Epithelial cell of proximal tubule (primary cell): Measurements from ENCODE around the gene COA4. TPM values are rescaled to one million over a fixed set of nuclear protein-coding genes. Genes with fewer than 3 reads are reported as not detected.

ENCODE experiments used
- DNase-seq: peaks from one replicate; pipeline ENCODE4 v3.0.0-alpha.2; 2011; ENCODE audit warnings: low read depth
- H3K4me3 ChIP-seq: 2 replicates; pipeline ENCODE4 v1.5.1; 2011; ENCODE audit warnings: low read depth, mild to moderate bottlenecking, low read length
- CTCF ChIP-seq: conservative IDR thresholded peaks from 2 replicates; pipeline ENCODE4 v1.5.1; 2012; ENCODE audit warnings: low read depth, mild to moderate bottlenecking, low read length
- total RNA-seq: library from RNA; depleted of rRNA; stranded (reverse); fragments of >200 nt; gene quantifications from 2 replicates; pipeline ENCODE4 v1.2.3, GENCODE V29; 2015

The COA4 gene
- total RNA-seq, 1 donor from 2014 or later: 134 TPM

DNA sequence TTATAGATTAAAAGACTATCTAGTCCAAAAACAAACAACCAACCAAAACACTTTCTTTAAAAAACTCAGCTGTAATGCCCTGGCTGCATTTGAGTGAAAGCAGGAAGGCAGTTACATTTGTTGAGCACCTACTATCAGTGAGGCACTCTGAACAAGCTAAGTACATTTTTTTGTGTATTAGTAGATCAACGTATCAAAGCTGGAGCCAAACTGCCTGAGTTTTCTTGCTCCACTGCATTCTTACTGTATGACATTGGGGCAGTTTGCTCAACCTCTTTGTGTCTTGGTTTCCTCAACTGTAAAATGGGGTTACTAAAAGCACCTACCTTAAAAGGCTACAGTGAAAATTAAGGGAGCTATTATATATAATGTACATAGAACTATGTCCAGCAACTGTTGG is 22.0 kb downstream of the COA4 start:
- DNase-seq: no peak
- no peak for TF ChIP-seq CTCF
- no peak overlapping the region for H3K4me3 ChIP-seq

- H3K4me3 ChIP-seq: no peak overlapping the region
- no peak for TF ChIP-seq CTCF
- DNase-seq: no peak
Observed at GRCh38 chr11:73852049-73852448, 24.6 kb downstream of the COA4 start.

- TF ChIP-seq CTCF: no peak
- no peak overlapping the region for H3K4me3 ChIP-seq
- no peak for DNase-seq
Observed at GRCh38 chr11:73851046-73851764, 25.4 kb downstream of the COA4 start.

DNA sequence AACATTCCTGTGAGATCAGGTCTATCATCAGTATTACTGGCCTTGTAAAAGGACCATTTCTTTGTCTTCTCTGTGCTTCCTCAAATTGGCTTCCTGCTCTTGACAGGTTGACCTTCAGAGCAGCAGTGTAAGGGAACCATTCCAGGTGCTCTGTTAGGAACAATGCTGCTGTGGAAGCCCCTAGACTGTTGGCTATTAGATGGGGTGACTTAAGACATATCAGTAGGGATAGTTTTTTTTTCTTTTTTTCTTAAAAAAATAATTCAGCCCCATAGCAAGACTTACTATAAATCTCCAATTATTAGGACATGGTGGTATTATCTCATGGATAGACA is 37.6 kb downstream of the COA4 start:
- no peak for DNase-seq
- no peak overlapping the region for H3K4me3 ChIP-seq
- TF ChIP-seq CTCF: no peak

DNA sequence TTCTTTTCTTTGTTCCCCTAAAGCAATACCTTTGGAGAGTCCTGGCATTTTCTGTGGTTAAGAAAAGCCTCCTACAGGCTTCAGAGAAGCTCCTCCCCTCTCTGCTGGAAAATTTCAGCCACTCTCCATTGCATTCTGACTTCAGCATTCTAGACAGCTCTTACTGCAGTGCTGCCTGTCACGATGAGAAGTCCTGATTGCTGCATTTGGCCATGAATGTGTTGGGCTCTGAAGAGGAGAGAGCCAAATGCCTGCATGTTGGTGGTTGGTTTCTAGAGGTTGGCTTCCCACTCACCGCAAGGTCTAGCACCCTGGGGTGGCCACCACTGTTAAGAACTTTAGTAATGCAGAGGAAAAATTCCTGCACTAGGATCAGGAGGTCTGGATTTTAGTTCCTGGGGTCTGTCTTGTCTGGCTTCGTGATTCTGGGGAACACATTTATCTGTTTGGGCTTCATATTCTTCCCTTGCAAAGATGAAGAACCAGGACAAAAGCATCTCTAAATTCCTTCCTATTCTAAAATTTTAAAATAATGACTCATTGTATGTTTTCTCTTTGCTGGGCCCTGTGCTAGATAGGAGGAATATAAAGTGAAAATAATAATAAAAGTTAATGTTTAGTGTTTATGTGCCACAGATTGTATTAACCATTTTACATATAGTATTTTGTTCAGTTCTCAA is 38.1 kb downstream of the COA4 start:
- DNase-seq: peak; percentile 10
- no peak for TF ChIP-seq CTCF
- H3K4me3 ChIP-seq: no peak overlapping the region

- no peak for DNase-seq
- TF ChIP-seq CTCF: no peak
- no peak overlapping the region for H3K4me3 ChIP-seq
Observed at GRCh38 chr11:73833067-73833466, 43.6 kb downstream of the COA4 start.

- no peak for DNase-seq
- TF ChIP-seq CTCF: no peak
- no peak overlapping the region for H3K4me3 ChIP-seq
Observed at GRCh38 chr11:73830261-73830660, 46.4 kb downstream of the COA4 start.
